Common myeloid progenitor, CD34-positive (primary cell): ENCODE results near the gene CTSL. TPM values are rescaled to one million over a fixed set of nuclear protein-coding genes. Genes with fewer than 3 reads are reported as not detected.

ENCODE experiments used
- CTCF ChIA-PET: fragments of 350-600 bp; sonication (Branson Sonifier 250); formaldehyde crosslinking; loops from one replicate; lab custom pipeline; 2021; ENCODE audit warnings: antibody characterized with exemption; lab: Charles Lee
- POLR2A ChIA-PET: fragments of 350-600 bp; sonication (Branson Sonifier 250); formaldehyde crosslinking; loops from one replicate; lab custom pipeline; 2021; ENCODE audit warnings: antibody characterized with exemption; lab: Charles Lee
- DNase-seq, 3 donors: peaks; one replicate each; pipeline versions ENCODE4 v3.0.0 to v3.0.0-alpha.2; 2013
- H3K27ac ChIP-seq, 2 experiments: 1 replicate in 1 of 2; 2 replicates in 1 of 2; pipeline ENCODE4 v1.7.0; 2013; ENCODE audit warnings: inconsistent platforms in 2 of 2, low read length in 2 of 2, mild to moderate bottlenecking in 2 of 2, low read depth in 1 of 2, moderate library complexity in 1 of 2; ENCODE audit not compliant: severe bottlenecking in 2 of 2, insufficient read depth in 1 of 2, poor library complexity in 1 of 2
- H3K27me3 ChIP-seq, 5 experiments: replicated peaks in 2 of 5; 1 replicate in 3 of 5; 2 replicates in 2 of 5; pipeline versions ENCODE4 v1.6.1 to v1.7.0; 2013; ENCODE audit warnings: low read length in 4 of 5, mild to moderate bottlenecking in 2 of 5, moderate library complexity in 2 of 5, inconsistent platforms in 1 of 5; ENCODE audit not compliant: insufficient read depth in 5 of 5, control insufficient read depth in 4 of 5
- H3K36me3 ChIP-seq, 4 experiments: 1 replicate in 2 of 4; 2 replicates in 2 of 4; pipeline versions ENCODE4 v1.6.1 to v1.7.0; 2013; ENCODE audit warnings: low read length in 3 of 4, control low read depth in 1 of 4, mild to moderate bottlenecking in 1 of 4; ENCODE audit not compliant: control insufficient read depth in 4 of 4, insufficient read depth in 4 of 4
- H3K4me1 ChIP-seq, 4 experiments: 1 replicate in 3 of 4; 2 replicates in 1 of 4; pipeline versions ENCODE4 v1.6.1 to v1.7.1; 2013; ENCODE audit warnings: low read length in 3 of 4, mild to moderate bottlenecking in 3 of 4, control low read depth in 1 of 4, inconsistent platforms in 1 of 4, moderate library complexity in 1 of 4; ENCODE audit not compliant: control insufficient read depth in 4 of 4, insufficient read depth in 4 of 4; ENCODE audit errors: control extremely low read depth in 1 of 4
- H3K4me3 ChIP-seq, 7 experiments: 1 replicate in 4 of 7; 2 replicates in 3 of 7; pipeline versions ENCODE4 v1.5.1 to v1.7.0; 2013; ENCODE audit warnings: mild to moderate bottlenecking in 7 of 7, low read length in 6 of 7, moderate library complexity in 6 of 7, inconsistent platforms in 2 of 7, low read depth in 2 of 7, control low read depth in 1 of 7; ENCODE audit not compliant: insufficient read depth in 4 of 7, control insufficient read depth in 1 of 7; ENCODE audit errors: extremely low read depth in 1 of 7
- H3K9me3 ChIP-seq, 5 experiments: 1 replicate in 4 of 5; 2 replicates in 1 of 5; pipeline versions ENCODE4 v1.6.1 to v1.7.1; 2013; ENCODE audit warnings: low read length in 4 of 5, mild to moderate bottlenecking in 2 of 5, inconsistent platforms in 1 of 5, low read depth in 1 of 5, moderate library complexity in 1 of 5; ENCODE audit not compliant: control insufficient read depth in 4 of 5, insufficient read depth in 2 of 5; ENCODE audit errors: control extremely low read depth in 1 of 5
- WGBS: methylation state at CpG from one replicate; pipeline ENCODE4 v1.1.5; 2013; ENCODE audit not compliant: insufficient coverage; 5-methylcytosine and 5-hydroxymethylcytosine counted together
- polyA plus RNA-seq: library from polyadenylated mRNA; unstranded; fragments of 120-200 nt; gene quantifications from one replicate; pipeline ENCODE4 v1.2.1, GENCODE V29; 2013

CTSL gene
- polyA plus RNA-seq = 0.88 TPM

DNA sequence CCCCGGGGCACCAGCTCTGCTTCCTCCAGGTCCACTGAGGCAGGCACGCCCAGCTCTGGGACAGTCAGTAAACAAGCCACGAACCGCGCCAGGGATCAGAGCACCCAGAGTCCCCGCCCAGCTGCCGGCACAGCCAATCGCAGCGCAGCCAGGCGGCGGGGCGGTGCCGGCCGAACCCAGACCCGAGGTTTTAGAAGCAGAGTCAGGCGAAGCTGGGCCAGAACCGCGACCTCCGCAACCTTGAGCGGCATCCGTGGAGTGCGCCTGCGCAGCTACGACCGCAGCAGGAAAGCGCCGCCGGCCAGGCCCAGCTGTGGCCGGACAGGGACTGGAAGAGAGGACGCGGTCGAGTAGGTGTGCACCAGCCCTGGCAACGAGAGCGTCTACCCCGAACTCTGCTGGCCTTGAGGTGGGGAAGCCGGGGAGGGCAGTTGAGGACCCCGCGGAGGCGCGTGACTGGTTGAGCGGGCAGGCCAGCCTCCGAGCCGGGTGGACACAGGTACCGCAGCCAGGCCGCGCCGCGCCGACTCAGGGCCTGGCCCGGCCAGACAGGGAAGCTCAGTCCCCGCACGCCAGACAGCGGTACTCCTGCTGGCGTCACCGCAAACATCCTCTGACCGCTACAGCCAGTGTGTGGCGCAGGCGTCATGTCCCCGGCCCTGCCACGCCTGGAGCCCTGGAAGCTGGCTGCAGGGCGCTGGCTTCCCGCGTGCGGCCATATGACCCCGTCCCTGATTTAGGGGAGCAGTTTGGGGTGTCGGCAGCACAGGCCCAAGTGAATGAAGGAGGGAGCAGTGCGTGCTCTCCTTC is at the start of gene CTSL:
Gene CTSL, plus strand, starts transcription at position 220 of the 810 bp plus-strand sequence. CDS start 1,485 bp downstream, outside the sequence.
- Histone ChIP-seq H3K36me3 (no peaks in the 10 kb centered on the region), H3K9me3 (no peaks in the 10 kb centered on the region), H3K4me3 (peak within 1 kb of the TSS; percentile 19 to 82 (median 72)), H3K4me1 (peaks cover 0 to 16% (median 12%) of the 10 kb centered on the region in 4 experiments), H3K27ac (peak within 1 kb of the TSS in 1 of 2 experiments; percentile 53), H3K27me3 (peaks cover 0 to 38% (median 18%) of the 10 kb centered on the region in 5 experiments)
- peak; percentile 33 to 79 (median 63) for DNase-seq
- WGBS = 1% methylated on average over 62 of the region's 67 CpGs
- CTCF ChIA-PET = interaction anchor here (1.0 to 1.1 kb wide), 2 partner anchors 12 to 92 kb away, joined by 3 to 4 read pairs; no protein-coding TSS in a partner anchor
- POLR2A ChIA-PET = no interaction called here

DNA sequence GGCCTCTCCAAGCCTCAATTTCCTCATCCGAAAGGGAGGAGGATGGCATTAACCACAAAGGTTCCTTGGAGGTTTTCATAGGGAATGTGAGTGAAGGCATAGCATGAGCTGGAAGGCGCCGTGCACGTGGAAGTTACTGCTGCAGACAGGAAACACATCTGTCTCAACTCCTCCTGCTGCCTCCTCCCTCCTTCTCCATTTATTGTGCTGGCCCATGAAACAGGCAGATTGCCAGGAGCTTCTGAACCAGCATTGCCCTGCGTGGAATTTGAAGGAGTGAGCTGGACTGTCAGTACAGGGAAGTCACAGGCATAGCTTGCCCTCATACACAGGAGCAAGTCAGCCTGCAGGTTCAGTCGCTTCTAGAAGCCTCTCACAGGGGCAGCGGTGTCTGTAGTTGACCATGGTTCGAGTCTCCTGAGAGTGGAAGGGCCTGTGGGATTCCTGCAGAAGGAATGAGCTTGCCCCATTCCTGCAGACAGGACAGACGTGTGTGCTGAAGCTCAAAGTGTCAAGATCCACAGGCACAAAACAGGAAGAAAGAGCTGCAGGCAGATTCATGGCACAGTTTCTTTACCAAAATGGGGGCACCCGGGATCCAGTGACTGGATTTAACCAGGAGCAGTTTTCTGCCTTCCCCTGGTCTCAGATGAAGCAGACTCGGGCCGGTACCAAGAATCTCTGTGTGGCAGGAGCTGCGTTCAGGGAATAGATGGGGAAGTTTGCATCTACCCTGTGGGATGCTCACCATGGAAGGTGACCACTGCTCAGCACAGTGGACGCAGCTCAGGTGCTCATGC is 48.7 kb upstream of the CTSL start:
- no peaks in the 10 kb centered on the region for H3K27me3 ChIP-seq
- CTCF ChIA-PET = interaction anchor here (0.6 to 1.9 kb wide), 7 partner anchors 10 to 345 kb away, joined by 3 to 12 read pairs (median 3); no protein-coding TSS in a partner anchor
- H3K4me3 ChIP-seq = no peak overlapping the region
- WGBS = 54% methylated on average over 12 of the region's 14 CpGs
- peaks cover 7 to 56% (median 39%) of the 10 kb centered on the region in 4 experiments for H3K36me3 ChIP-seq
- DNase-seq = peak; percentile 7 to 73 (median 71)
- H3K27ac ChIP-seq = no peak overlapping the region
- POLR2A ChIA-PET = no interaction called here
- H3K4me1 ChIP-seq = peaks cover 0 to 47% (median 30%) of the 10 kb centered on the region in 4 experiments
- H3K9me3 ChIP-seq = no peaks in the 10 kb centered on the region

DNA sequence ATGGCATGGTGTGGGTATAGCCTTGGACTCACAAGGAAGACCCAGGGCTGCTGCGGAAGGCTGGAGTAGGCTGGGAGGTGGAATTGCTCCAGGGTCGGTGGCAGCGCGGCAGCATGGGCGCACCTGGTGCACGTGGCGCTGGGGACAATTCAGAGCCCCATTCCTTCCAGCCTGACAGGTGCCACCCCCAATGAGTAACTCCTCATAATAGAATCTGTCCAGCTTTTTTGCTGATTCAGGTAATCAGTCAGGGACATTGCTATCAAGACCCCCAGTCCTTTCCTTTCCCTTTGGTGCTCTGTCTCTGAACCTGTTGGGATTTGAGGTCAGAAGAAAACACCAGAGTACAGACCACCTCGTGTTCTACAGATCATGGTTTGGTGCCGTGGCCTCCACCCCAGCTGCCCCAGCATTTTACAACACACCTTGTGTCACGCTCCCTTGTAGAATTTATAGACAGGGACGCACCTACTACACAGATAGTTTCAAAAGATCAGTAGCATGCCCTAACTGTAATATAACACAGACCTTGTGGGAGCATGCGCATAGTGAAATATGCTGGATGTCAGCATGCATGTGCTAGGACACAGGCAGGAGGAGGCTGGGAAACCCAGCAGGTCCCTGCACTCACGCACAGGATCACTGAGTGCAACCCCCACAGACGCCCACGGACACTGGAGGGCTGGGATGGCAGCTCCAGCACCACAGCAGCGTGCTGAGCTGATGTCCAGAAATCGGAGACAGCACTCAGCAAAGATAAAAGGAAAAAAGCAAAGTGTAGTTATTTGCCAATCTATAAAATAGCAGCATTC is 47.9 kb upstream of the CTSL start:
- H3K9me3 ChIP-seq = no peaks in the 10 kb centered on the region
- WGBS = 94% methylated on average over 15 of the region's 17 CpGs
- H3K27me3 ChIP-seq = no peaks in the 10 kb centered on the region
- ChIA-PET CTCF (interaction anchor here (0.7 to 2.6 kb wide), 7 partner anchors 10 to 339 kb away, joined by 3 to 14 read pairs (median 3); no protein-coding TSS in a partner anchor), POLR2A (no interaction called here)
- peaks cover 0 to 47% (median 28%) of the 10 kb centered on the region in 4 experiments for H3K4me1 ChIP-seq
- H3K27ac ChIP-seq = no peak overlapping the region
- H3K36me3 ChIP-seq = peaks cover 9 to 54% (median 38%) of the 10 kb centered on the region in 4 experiments
- DNase-seq = no peak
- H3K4me3 ChIP-seq = no peak overlapping the region

DNA sequence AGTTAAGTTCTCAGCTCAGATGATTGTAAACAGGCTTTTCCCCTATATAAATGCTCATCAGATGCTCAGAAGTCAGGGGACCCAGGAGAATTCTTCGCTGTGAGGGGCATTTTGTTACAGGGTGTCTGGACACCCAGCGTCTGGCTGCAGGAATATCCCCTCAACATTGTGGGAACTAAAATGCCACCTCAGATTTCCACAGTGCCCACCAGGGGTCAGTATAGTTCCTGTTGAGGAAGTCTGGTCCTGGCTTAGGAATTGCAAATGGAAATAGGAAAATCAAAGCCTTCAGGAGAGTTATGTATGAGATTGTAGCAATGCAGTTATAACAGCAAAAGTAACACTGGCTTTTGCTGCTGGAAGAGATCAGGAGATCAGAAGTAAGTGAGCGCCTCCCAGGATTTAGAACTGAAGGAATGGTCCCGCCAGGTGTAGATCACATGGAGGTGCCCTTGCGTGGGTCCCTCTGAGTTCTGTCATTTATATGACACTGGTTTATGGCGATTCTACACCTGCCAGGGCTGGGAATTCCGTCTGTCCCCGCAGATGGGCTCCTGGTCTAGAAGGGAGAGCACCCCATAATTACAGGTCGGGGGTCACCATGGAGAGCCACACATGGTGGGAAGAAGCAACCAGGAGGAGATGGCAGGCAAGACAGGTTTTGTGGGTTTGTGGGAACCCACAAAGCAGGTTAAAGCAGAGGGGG is 47.1 kb upstream of the CTSL start:
- peaks cover 10 to 59% (median 39%) of the 10 kb centered on the region in 4 experiments for H3K36me3 ChIP-seq
- no peaks in the 10 kb centered on the region for H3K9me3 ChIP-seq
- DNase-seq = peak; percentile 47 to 53 (median 48)
- H3K4me3 ChIP-seq = no peak overlapping the region
- H3K27ac ChIP-seq = no peak overlapping the region
- WGBS = 91% methylated on average over 7 of the region's 9 CpGs
- no peaks in the 10 kb centered on the region for H3K27me3 ChIP-seq
- peaks cover 0 to 40% (median 24%) of the 10 kb centered on the region in 4 experiments for H3K4me1 ChIP-seq
- CTCF ChIA-PET = interaction anchor here (1.0 to 2.6 kb wide), 3 partner anchors 36 to 340 kb away, joined by 3 to 14 read pairs (median 4); no protein-coding TSS in a partner anchor
- POLR2A ChIA-PET = no interaction called here

DNA sequence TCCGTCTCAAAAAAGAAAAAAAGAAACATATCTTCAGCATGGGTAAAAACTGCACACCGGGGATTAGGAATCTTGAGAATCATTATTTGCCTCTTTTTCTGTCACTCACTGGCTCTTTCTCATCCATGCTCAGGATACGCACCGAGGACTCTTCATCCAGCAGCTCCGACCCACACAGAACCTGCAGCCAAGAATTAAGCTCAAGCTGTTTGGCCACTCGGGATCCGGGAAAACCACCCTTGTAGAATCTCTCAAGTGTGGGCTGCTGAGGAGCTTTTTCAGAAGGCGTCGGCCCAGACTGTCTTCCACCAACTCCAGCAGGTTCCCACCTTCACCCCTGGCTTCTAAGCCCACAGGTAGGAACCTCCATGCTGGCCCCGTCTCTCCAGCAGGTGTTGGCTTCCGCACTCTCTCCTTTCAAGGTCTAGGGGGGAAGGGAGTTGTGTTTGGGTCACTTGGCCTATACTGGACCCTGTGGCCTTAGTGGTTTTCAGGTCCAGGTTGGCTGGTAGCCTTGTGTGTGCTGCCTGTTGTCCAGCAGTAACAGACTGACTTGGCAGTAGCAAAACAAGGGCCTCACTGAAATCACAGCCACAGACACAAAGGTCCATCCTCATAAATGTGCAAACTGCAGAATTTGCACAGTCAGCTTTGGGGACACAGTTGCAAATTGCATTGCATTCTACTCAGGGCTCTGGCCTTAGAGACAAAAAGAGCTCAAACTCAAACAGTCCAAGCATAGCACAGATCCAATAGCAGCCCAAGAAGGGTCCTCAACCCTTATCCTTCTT is 44.5 kb upstream of the CTSL start:
- no peaks in the 10 kb centered on the region for H3K9me3 ChIP-seq
- H3K4me3 ChIP-seq = no peak overlapping the region
- CTCF ChIA-PET = no interaction called here
- peaks cover 16 to 78% (median 52%) of the 10 kb centered on the region in 4 experiments for H3K36me3 ChIP-seq
- H3K27me3 ChIP-seq = no peaks in the 10 kb centered on the region
- no peak overlapping the region for H3K27ac ChIP-seq
- POLR2A ChIA-PET = no interaction called here
- 100% methylated on average over 8 of the region's 11 CpGs for WGBS
- DNase-seq = no peak
- peaks cover 0 to 34% (median 20%) of the 10 kb centered on the region in 4 experiments for H3K4me1 ChIP-seq
